Activated T-cell treated with anti-CD3 and anti-CD28 coated beads for 4 hours (primary cell): ENCODE results near the gene TMEM150A.
A peak's percentile ranks its signal among the peaks of the same experiment; 100 is the strongest.
"Not testable (repeated sequence)": the region's sequence is repeated elsewhere in the genome, so short reads cannot be mapped to it uniquely, and the experiment has no call there.

Experiments
- DNase-seq: peaks from one replicate; pipeline ENCODE4 v3.0.0-alpha.2; 2020

Gene TMEM150A

DNA sequence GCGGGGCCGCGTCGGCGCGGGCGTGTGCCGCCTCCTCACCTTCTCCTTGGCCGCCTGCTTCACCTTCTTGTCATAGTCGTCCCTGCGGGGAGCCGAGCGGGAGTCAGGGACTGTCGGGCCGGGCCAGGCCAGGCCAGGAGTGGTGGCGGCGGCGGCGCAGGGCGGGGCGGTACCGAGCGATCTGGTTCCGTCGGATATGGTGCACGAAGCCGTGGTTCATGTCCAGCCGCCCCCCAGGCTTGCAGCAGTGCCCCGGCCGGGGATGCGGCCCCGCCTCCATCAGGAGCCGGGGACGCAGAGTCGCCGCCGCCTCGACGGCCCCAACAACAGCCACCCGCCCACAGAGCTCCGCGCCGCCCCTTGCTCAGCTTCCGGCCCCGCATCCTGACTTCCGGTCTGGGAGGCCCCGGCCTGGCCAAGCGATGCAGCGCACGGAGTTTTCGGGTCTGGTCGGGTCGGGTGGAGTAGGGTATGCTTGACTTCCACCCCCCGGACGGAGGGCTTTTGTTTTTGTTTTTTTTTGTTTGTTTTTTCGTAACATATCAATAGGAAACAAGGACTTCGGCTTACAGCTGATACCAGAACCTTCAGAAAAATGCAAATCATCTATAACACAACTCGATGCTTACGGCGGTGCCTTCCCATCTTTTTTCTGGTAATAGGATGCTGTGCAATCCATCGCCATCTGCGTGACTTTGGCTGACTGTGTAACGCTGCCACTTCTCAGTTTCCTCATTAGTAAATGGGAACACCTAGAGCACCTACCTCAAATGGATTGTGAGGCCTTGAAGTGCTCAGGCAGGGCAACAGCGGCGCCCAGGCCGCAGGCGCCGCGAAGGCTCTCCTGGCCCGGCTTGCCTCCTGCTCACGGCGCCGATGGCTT lies 9.4 kb upstream of the TMEM150A start, which contains the start of gene C2orf68:
Gene C2orf68, minus strand, starts transcription at position 362 of the 883 bp plus-strand sequence. Its CDS starts 82 bp downstream, at position 280.
- DNase-seq: peak; percentile 69

- no peak for DNase-seq
Measured at GRCh38 chr2:85611217-85611704, 8.8 kb upstream of the TMEM150A start.

DNA sequence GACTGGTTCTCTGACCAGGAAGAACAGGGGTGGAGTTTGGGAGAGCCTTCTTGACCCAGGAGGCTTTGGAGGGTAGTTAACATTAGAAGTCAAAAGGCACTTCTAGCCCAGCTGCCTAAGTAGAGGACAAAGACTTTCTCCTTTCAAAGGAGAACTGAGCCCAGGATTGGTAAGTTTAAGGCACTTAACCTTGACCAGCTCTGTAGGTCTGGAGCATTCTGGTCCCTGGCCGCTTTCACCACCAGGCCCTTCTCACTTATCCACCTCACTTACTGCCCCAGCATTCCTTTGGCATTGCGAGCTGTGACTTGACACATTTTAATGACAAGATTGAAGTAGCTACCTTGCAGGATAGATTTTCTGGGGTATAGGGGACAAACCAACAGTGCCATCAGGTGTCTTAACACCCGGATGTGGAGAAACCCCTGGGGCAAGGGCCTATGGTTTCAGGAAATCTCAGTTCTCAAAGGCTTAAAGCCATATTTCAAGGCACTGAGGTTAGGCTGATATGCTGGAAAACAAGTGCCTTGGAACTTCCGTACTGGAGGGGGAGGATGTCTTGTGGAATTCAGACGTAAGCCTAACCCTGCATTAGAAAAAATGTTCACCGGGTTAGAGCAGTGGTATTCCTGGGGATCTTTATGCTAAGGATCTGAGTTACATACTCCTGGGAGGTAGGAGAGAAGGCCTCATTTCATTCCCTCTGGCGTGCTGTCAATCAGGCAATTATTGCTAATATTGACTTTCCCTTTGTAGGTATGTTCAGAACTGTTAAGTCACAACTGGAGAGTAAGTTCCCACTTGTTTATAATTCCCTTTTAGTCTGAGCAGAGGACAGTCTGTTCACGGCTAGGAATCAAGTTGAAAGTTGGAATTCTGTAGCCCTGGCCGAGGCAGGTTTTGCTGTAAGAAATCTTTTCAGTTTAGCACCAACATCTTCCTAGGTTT lies 5.0 kb upstream of the TMEM150A start:
- DNase-seq: no peak

DNA sequence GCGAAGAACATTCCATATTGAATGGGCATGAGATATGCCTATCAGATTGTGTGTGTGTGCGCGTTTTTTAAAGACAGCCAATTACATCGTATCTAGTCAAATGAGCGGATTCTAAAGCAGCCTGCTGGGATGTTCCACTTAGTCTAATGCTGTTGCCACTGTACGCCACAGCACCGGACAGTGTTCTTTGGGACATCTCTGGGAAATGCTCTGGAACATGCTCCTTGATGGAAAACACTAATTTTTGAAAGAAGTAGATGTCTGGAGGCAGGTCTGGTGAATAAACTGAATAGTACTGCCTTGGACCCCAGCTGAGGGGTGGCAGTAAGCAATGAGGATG lies 3.6 kb upstream of the TMEM150A start:
- DNase-seq: no peak

DNA sequence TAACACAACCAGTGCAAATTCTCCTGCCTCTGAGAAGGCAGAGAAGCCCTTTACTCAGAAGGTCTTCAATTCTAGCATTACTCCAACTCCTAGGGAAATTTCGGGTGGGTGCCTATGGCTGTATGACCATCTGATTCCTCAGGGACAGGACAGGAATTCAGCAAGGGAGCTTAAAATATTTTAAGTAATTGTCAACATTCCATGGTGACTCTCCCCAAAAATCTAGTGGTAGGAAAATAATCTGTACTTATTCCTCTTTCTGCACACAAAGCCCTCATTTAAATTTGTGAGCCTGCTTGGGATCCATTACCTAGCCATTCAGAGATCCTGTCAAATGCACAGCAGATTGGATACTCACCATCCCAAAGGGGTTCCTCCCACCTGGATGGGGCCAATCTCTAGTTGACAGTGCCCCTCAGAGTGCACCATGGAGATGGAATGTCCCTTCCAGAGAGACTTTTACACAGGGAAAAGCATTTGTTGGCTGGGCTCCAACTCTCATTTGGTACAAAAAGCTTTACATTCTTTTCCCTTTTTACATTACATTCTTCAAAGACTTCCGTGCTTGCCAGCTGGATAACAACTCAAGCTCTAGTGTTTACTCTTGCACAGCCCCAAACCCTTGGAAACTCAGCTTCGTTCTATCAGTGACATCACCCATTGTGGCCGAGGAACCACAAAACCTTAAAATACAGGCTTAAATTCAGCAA lies 3.1 kb upstream of the TMEM150A start:
- no peak for DNase-seq

GRCh38 chr2:85604568-85605339 lies 2.3 kb upstream of the TMEM150A start:
- DNase-seq: no peak

GRCh38 chr2:85604133-85604444 lies 1.6 kb upstream of the TMEM150A start:
- DNase-seq: not testable (repeated sequence)

DNA sequence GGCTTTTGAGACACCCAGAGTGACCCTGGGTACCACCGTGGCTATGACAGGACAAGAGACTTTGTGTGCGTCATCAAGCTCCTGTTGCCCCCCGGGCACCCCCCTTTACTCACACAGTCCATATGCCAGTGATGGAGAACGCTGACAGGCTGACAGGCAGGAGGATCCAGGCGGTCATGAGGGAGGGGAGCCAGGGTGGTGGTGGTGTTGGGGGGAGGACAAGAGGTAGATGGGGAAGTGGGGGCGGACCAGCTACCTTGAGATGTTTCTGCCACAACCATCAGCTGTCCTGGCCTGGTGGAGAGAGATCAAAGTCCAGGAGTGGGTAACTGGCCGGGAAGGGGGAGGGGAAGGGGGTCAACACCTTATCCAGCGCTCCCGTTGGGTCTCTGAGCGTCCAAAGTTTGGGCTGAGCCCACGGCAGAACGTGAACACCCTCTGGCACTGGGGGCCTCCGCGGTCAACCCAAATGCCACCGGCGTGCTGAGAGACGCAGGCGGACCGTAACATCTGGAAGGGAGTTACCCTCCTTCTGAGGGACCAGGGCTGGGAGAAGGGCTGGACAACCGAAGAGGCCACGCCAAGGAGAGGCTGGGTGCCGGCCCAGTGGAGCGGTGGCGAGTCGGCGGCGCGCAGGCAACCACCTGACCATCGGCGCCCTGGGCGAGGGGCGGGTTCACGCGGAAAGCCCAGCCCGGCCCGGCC lies 575 bp downstream of the TMEM150A start:
- DNase-seq: no peak

- DNase-seq: no peak
Measured at GRCh38 chr2:85600951-85601770, 1.3 kb downstream of the TMEM150A start.

- DNase-seq: no peak
Measured at GRCh38 chr2:85600235-85600575, 2.3 kb downstream of the TMEM150A start.

GRCh38 chr2:85599468-85600234 lies 2.8 kb downstream of the TMEM150A start:
- no peak for DNase-seq

- DNase-seq: no peak
Measured at GRCh38 chr2:85598594-85599340, 3.7 kb downstream of the TMEM150A start.

GRCh38 chr2:85597241-85597640 lies 5.3 kb downstream of the TMEM150A start:
- DNase-seq: no peak

DNA sequence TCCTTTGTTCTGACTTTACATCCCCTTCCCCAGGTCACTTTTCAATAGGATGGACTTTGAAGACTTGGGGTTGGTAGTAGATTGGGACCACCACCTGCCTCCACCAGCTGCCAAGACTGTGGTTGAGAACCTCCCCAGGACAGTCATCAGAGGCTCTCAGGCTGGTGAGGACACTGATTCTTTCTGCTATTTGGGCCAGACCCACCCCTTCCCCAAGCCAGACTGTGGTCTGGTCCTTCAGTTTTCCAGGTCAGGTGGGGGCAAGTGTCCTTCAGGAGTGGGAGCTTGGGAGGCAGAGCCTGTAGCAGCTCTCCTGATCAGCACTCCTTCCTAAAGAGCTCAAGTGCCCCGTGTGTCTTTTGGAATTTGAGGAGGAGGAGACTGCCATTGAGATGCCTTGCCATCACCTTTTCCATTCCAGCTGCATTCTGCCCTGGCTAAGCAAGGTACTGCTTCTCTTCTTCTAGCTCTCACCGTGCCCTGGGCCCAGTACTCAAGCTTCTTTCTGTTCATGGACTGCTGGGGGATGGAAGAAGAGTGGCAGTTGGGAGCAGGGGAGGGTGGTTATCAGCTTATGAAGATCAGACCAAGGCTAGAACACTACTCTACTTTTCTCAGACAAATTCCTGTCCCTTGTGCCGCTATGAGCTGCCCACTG lies 5.9 kb downstream of the TMEM150A start:
- DNase-seq: no peak

DNA sequence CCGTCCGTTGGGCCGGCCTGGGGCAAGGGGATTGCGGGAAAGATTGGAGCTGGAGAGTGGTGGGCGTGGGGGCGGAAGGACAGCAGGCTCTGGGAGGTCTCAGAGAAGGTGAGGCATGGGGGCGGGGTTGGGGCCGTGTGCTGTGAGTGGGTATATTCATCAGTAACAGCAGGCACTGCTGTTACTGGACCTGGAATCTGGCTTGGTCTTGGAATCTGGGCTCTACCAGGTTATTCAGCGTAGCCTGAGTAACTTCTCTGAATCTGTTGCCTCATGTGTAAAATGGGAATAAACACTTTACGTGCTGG lies 6.5 kb downstream of the TMEM150A start:
- DNase-seq: no peak

- DNase-seq: peak; percentile 75
Measured at GRCh38 chr2:85595301-85596025, 7.0 kb downstream of the TMEM150A start, which contains the start of gene RNF181. Gene RNF181 (plus strand): TSS chr2:85595745. CDS start chr2:85595764, 19 bp downstream.

- no peak for DNase-seq
Measured at GRCh38 chr2:85594715-85595300, 7.7 kb downstream of the TMEM150A start.

DNA sequence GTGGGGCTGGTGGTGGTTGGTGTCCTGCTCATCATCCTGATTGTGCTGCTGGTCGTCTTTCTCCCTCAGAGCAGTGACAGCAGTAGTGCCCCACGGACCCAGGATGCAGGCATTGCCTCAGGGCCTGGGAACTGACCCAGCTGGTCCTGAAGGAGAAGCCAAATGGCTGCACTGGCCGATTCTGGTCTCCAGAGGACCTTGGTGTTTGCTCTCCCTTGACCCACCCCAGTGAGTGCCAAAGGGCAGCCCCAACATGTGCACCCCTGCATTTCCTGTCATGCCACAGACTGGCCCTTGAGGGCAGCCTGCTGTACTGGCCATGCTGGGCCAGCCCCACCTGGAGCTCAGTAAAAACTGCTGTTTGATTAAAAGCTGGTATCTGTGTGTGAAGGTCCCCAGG lies 9.5 kb downstream of the TMEM150A start:
- DNase-seq: no peak
